Transverse colon (tissue), 4 donors: ENCODE data around the gene LYPD6B. TPM values are rescaled to one million over a fixed set of nuclear protein-coding genes. Genes with fewer than 3 reads are reported as not detected.

Source experiments
- DNase-seq: peaks from one replicate; pipeline ENCODE4 v3.0.0-alpha.2; 2019
- H3K27ac ChIP-seq, 4 donors: fragments of 200-600 bp; sonication (generic); 2 replicates each; pipeline ENCODE4 v1.5.1; 2016 to 2018; ENCODE audit warnings: inconsistent platforms in 4 of 4
- H3K27me3 ChIP-seq: fragments of 200-600 bp; sonication (generic); 2 replicates; pipeline ENCODE4 v1.5.1; 2017; ENCODE audit warnings: inconsistent platforms
- H3K36me3 ChIP-seq, 4 donors: fragments of 200-600 bp; sonication (generic); 2 replicates each; pipeline ENCODE4 v1.5.1; 2017 to 2019; ENCODE audit warnings: inconsistent platforms in 4 of 4
- H3K4me1 ChIP-seq, 4 donors: fragments of 200-600 bp; sonication (generic); 2 replicates each; pipeline ENCODE4 v1.5.1; 2017 to 2020; ENCODE audit warnings: inconsistent platforms in 4 of 4
- H3K4me3 ChIP-seq, 4 donors: fragments of 200-600 bp; sonication (generic); 1 replicate in 1 of 4; 2 replicates in 3 of 4; pipeline versions ENCODE4 v1.5.1 to v1.6.1; 2017 to 2019; ENCODE audit warnings: inconsistent platforms in 4 of 4
- H3K9me3 ChIP-seq, 2 donors: fragments of 200-600 bp; sonication (generic); 2 replicates each; pipeline ENCODE4 v1.5.1; 2017 to 2019; ENCODE audit warnings: inconsistent platforms in 2 of 2
- EP300 ChIP-seq: sonication (generic); formaldehyde crosslinking; IDR thresholded peaks from one replicate; pipeline ENCODE4 v1.6.1; 2017; ENCODE audit warnings: antibody characterized with exemption, low read depth
- POLR2A ChIP-seq: fragments of 450-650 bp; IDR thresholded peaks from one replicate; pipeline ENCODE4 v1.6.1; 2016; ENCODE audit warnings: antibody characterized with exemption, mild to moderate bottlenecking, moderate library complexity
- POLR2AphosphoS5 ChIP-seq, 3 donors: sonication (generic); formaldehyde crosslinking; IDR thresholded peaks; one replicate each; pipeline ENCODE4 v1.6.1; 2016; ENCODE audit warnings: antibody characterized with exemption in 3 of 3
- WGBS, 2 donors: methylation state at CpG; one replicate each; pipeline ENCODE4 v1.1.5; 2018; ENCODE audit warnings: low coverage in 1 of 2; 5-methylcytosine and 5-hydroxymethylcytosine counted together
- in situ Hi-C, 4 donors: fragments of 200-750 bp; cut with MboI; loops; one replicate each; pipeline versions ENCODE4 v1.15.0 to v1.15.1; 2017; ENCODE audit warnings: low sequenced_read_pairs in 3 of 4, low pct_ligation_motif_present in 1 of 4, low pct_unique_long_range_greater_than_20kb in 1 of 4
- intact Hi-C: fragments of 100-400 bp; cut with DNase I; formaldehyde crosslinking; loops from one replicate; pipeline ENCODE4 v1.15.1; 2023; ENCODE audit warnings: low total_unique reads
- total RNA-seq, 4 donors: library from RNA; depleted of rRNA; stranded (reverse); fragments of >200 nt; gene quantifications; one replicate each; pipeline ENCODE4 v1.1.0, GENCODE V29; 2016
- TF ChIP-seq, protein P1 (sequence below), 5 experiments: fragments of 200-600 bp in 3 of 5; fragments of 450-650 bp in 2 of 5; sonication (generic) in 3 of 5; IDR thresholded peaks; 1 replicate in 2 of 5; 2 replicates in 3 of 5; pipeline ENCODE4 v1.5.1; 2016 to 2017; ENCODE audit warnings: antibody characterized with exemption in 5 of 5, inconsistent platforms in 3 of 5, mild to moderate bottlenecking in 2 of 5, moderate library complexity in 1 of 5

The LYPD6B gene
- total RNA-seq, 4 donors from 2014 or later, result 1.1 to 3.1 (median 2.6) TPM; not detected in 1

DNA sequence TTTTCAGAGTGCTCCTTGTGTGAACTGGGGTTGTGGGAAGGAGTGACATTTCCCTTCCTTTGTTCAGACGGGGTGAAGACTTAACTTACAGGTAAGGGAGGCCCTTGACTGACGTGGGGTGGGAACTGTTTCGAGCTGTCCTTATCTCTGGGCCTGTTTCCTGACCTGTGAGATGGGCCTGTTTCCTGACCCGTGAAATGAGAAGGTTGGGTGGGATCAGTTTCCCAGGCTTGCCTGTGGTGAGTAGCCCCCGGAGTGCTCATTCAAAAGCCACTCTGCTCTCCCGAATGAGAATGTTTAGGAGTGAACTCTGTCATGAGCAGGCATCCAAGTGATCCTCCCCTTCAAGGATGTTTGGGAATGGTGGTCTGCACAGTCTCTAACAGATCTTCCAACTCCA, 4.1 kb upstream of the LYPD6B start:
- Histone ChIP-seq H3K27ac (no peak overlapping the region), H3K36me3 (no peaks in the 10 kb centered on the region), H3K27me3 (peaks cover 23% of the 10 kb centered on the region), H3K9me3 (no peaks in the 10 kb centered on the region), H3K4me3 (no peak overlapping the region), H3K4me1 (peaks cover 0 to 7% (median 2%) of the 10 kb centered on the region in 4 donors)
- intact Hi-C loops, result no loop called here
- in situ Hi-C loops, result loop anchor here in 1 of 4 donors (25.0 kb wide), 1 partner anchor 278 kb away; no protein-coding TSS in a partner anchor
- no peak for DNase-seq
- TF ChIP-seq EP300, result no peak
- TF ChIP-seq POLR2A, result no peak
- TF ChIP-seq, protein P1, sequence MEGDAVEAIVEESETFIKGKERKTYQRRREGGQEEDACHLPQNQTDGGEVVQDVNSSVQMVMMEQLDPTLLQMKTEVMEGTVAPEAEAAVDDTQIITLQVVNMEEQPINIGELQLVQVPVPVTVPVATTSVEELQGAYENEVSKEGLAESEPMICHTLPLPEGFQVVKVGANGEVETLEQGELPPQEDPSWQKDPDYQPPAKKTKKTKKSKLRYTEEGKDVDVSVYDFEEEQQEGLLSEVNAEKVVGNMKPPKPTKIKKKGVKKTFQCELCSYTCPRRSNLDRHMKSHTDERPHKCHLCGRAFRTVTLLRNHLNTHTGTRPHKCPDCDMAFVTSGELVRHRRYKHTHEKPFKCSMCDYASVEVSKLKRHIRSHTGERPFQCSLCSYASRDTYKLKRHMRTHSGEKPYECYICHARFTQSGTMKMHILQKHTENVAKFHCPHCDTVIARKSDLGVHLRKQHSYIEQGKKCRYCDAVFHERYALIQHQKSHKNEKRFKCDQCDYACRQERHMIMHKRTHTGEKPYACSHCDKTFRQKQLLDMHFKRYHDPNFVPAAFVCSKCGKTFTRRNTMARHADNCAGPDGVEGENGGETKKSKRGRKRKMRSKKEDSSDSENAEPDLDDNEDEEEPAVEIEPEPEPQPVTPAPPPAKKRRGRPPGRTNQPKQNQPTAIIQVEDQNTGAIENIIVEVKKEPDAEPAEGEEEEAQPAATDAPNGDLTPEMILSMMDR (IDR thresholded peaks at IDR 0.05), result no peak
- no peak for TF ChIP-seq POLR2AphosphoS5 (IDR thresholded peaks at IDR 0.05)
- WGBS, 2 donors, result 81% methylated on average over 6 of the region's 6 CpGs; no CpG with 5 or more reads in 1 of the 2 donors

DNA sequence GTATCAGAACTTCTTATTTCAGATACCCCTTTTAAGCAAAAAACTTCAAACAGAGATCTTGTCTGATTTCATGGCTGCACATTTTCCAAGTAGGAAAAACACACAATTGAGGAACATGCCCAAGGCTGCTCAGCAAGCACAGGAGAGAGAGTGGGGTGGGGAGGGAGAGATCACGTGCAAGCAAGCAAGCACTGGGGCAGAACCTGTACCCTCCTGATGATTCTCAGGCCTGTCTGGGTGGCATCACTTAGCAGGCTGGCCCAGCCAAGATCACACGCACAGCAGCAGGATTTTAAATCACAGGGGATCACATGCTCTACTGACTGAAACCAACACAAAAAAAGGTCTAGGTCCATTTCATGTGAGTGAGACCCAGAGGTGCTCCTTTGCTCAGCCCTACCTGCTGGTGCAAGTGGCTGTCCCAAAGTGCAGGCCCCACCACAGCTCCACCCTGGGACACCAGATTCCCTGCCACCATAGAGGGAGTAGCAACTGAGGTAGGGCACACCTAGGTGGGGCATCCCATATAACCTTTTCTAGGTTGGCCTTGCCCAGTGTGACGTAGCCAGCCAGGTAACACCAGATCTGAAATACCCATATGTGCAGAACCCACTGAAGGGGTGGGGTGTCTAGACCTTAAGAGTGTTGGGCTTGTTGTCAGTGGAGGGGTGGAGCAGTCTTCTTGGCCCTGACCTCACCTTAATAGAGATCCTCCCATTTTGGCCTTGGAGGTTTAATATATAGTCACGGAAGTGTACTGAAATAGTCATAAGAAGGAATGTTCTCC, 1.8 kb upstream of the LYPD6B start:
- Histone ChIP-seq H3K9me3 (no peaks in the 10 kb centered on the region), H3K36me3 (no peaks in the 10 kb centered on the region), H3K27me3 (peaks cover 19% of the 10 kb centered on the region), H3K4me3 (no peak overlapping the region), H3K4me1 (peaks cover 0 to 7% (median 2%) of the 10 kb centered on the region in 4 donors), H3K27ac (no peak overlapping the region)
- in situ Hi-C loops (loop anchor here in 1 of 4 donors (25.0 kb wide), 1 partner anchor 276 kb away; no protein-coding TSS in a partner anchor), intact Hi-C loops (no loop called here)
- TF ChIP-seq, protein P1 (IDR thresholded peaks at IDR 0.05), result no peak
- TF ChIP-seq POLR2A, result no peak
- no peak for TF ChIP-seq POLR2AphosphoS5 (IDR thresholded peaks at IDR 0.05)
- no peak for TF ChIP-seq EP300
- DNase-seq, result no peak
- WGBS, 2 donors, result 92% methylated on average over 4 of the region's 4 CpGs; no CpG with 5 or more reads in 1 of the 2 donors

DNA sequence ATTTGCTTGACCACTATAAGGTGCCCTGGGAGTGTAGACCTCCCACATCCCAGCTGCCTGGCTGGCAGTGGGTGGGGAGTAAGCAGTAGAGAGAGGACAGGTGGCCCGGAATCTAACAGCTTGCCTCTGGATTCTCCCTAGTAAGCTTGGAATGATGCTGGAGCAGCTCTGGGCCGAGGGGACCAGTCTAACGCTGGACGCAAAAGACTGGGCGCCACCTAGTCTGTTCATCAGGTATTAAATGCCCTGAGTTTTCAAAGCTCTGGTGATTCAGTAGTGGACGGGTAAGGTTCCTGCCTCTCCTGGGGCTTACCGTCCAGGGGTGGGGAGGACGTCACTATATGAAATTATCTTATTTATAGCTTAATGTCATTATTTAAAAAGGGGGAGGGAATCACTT, 648 bp upstream of the LYPD6B start:
- no peak for TF ChIP-seq POLR2AphosphoS5 (IDR thresholded peaks at IDR 0.05)
- TF ChIP-seq, protein P1 (IDR thresholded peaks at IDR 0.05), result no peak
- no peak for TF ChIP-seq EP300
- no peak for TF ChIP-seq POLR2A
- WGBS, 2 donors, result 57 to 83% methylated on average over 5 to 8 of the region's 8 CpGs
- H3K4me3 ChIP-seq, result peak overlapping the region in 3 of 4 donors; percentile 48 to 52 (median 51)
- in situ Hi-C loops, result loop anchor here in 1 of 4 donors (25.0 kb wide), 1 partner anchor 274 kb away; no protein-coding TSS in a partner anchor
- intact Hi-C loops, result no loop called here
- peaks cover 19% of the 10 kb centered on the region for H3K27me3 ChIP-seq
- H3K9me3 ChIP-seq, result no peaks in the 10 kb centered on the region
- no peak overlapping the region for H3K27ac ChIP-seq
- peaks cover 0 to 7% (median 2%) of the 10 kb centered on the region in 4 donors for H3K4me1 ChIP-seq
- no peaks in the 10 kb centered on the region for H3K36me3 ChIP-seq
- no peak for DNase-seq

DNA sequence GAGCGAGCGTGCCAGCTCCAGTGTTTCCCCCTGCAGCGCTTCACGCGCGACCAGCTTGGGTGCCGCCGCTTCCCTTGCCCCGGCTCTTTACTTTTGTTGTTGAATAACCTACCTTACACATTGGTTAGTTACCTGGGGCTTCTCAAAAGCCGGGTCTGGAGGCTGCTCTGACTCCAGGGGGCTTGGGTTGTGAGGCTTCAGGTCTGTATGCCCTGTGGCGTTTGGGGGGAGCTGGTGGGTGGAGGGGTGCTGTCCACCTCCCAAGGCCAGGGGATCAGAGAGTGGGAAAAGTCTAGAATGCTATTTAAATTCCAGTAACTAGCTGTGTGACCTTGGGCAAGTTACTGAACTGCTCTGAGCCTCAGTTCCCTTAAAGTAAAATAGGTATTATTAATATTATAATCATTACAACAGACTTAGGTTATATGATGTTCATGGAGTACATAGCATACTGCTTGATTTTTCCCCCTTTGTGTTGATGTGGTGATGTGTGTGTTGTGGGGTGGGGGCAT, 770 bp downstream of the LYPD6B start:
- no peak for TF ChIP-seq POLR2AphosphoS5 (IDR thresholded peaks at IDR 0.05)
- no peak for TF ChIP-seq POLR2A
- TF ChIP-seq EP300, result no peak
- TF ChIP-seq, protein P1 (IDR thresholded peaks at IDR 0.05), result no peak
- Histone ChIP-seq H3K27me3 (peaks cover 19% of the 10 kb centered on the region), H3K36me3 (no peaks in the 10 kb centered on the region), H3K4me3 (peak overlapping the region in 3 of 4 donors; percentile 48 to 52 (median 51)), H3K4me1 (peaks cover 0 to 7% (median 2%) of the 10 kb centered on the region in 4 donors), H3K27ac (no peak overlapping the region), H3K9me3 (no peaks in the 10 kb centered on the region)
- intact Hi-C loops, result no loop called here
- 31 to 50% methylated on average over 1 to 10 of the region's 11 CpGs for WGBS, 2 donors
- DNase-seq, result no peak
- in situ Hi-C loops, result loop anchor here in 1 of 4 donors (25.0 kb wide), 1 partner anchor 273 kb away; no protein-coding TSS in a partner anchor
